Islet precursor cell (in vitro differentiated cells): ENCODE results near the gene CDC42BPG.

Source experiments
- DNase-seq: peaks from one replicate; pipeline ENCODE4 v3.0.0-alpha.2; 2018

The CDC42BPG gene

DNA sequence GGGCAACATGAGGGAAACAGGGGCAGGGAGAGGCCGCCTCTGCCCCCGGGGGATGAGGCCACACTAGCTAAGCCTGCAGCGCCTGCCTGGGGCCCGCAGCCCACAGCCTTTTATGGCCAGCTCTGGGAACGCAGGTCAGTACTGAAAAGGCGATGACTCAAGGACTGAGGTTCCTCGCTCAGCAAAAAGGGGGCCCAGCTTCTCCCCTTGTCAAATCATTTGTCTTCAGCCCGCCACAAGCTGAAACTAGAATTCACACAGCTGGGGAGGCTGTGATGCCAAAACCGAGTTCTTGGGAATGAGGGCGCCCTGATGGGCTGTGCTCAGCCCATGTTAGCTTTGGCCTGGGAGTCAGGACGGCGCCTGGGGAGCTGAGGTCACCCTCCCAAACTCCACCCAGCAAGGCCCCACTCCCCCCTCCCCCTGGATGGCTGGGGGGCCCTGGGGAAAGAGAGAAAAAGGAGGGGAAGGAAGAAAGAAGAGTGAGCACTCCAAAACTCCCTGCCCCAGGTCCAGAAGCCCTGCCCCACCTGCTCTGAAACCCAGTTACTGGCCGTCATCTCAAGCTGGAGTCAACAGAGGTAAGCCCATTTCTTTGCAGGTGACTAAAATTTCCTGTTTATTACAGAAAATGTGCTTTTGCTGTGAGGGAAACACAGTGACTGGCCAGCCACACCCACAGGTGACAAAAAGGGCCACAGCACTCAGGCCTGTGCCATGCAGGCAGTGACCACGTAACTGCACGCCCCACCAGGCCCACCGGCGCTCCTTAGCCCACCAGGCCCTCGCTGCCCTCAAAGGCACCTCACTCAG, 20.2 kb upstream of the CDC42BPG start:
- peak; percentile 82 for DNase-seq

DNA sequence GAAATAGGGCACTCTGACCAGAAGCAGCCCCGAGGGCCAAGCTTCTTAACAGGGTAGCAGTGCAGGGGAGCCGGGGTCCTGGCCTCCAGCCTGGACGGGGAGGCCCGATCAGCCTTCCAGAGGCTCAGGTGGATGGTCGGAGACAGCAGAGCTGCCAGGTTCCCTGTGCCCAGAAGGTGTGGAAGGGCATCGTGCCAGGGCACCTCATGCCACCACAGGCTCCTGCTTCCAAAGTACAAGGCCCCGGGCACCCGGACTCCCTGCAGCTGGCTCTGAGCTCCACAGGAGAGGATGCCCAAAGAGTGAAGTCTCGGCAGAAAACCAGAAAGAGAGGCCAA, 19.7 kb upstream of the CDC42BPG start:
- no peak for DNase-seq

DNA sequence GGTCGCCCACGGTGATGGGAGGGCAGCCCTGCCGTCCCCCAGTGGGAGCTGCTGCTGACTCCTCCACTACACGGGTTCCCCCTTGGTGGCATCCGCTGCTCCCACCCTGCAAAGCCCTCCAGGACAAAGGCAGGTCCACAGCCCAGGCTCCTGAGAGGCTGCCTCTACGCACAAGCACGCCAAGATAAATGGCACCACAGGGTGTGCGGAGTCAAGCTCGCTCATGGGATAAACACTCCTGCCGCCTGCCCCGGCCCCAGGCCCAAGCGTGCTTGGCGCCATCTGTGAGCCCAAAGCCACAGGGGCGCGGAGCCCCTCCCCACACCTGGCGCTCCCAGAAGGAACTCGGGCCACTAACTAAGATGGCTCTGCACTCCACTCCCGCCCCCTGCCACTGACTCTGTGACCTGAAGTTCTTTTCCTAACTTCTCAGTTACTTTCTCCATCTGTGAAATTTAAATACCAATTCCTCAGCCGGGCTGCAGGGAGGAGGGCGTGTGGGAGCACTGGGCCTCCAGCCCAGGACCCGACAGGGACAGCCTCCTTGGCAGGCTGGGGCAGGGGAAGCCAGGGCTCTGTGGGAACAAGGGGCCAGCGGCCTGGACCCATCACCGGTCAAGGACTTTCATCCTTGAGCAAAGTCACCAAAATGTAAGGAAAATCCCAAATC, 19.1 kb upstream of the CDC42BPG start:
- DNase-seq: no peak

DNA sequence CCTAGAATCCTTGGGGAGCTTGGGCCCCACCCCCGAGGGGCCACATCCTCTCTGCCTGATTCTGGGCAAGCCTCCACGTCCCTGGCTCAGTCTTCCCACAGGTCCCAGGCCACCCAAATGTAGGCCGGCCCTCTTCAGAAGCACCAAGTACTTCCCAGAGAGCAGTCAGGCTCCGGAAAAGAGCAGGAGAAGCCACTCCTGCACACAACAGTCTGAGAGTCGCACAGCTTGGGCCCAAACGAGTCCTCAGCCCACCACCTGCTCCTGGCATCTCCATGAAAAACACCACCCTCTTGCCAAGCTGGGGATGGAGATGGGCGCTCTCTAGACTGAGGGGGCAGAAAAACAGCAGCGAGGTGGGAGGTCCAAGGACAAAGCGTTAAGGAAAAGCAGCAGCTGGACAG, 18.5 kb upstream of the CDC42BPG start:
- no peak for DNase-seq

GRCh38 chr11:64861227-64861975, 16.9 kb upstream of the CDC42BPG start:
- DNase-seq: no peak

- DNase-seq: no peak
These were observed 15.3 kb upstream of the CDC42BPG start for GRCh38 chr11:64859542-64860414.

DNA sequence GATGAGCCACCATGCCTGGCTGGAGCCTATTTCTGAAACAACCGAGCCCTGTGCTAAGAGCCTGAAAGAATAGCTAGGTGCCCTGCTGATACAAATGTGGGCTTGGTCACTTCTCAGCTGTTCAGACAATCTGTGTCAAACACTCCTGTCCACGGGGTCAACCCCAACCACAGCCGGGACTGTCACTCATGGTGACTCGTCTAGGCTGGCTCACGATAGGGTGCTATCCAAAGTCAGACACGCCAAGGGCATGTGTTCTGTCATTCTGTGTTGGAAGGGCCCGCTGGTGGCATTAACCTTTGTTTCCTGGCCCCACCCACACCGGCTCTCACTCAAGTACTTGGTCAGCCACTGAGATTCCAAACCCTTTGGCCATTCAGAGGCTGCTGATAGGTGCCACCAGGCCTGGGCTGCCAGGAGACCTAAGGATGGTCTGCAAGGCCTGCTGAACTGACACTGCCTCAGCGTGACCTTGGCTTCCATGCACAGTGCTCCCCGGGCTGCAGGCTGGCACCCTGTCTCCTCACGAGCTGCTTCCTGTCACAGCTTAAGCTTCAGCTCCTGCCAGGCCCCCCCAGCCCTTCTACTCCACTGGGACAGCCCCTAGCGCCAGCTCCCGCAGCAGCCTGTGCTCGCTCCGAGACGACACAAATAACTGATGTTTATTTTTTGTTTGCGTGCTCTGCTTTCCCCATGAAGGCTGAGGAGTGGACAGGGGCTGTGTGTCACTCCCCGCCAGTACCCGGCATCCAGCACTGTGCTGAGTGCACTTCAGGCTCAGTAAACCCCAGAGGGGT, 14.2 kb upstream of the CDC42BPG start:
- no peak for DNase-seq

GRCh38 chr11:64857485-64857884, 13.0 kb upstream of the CDC42BPG start:
- no peak for DNase-seq

DNA sequence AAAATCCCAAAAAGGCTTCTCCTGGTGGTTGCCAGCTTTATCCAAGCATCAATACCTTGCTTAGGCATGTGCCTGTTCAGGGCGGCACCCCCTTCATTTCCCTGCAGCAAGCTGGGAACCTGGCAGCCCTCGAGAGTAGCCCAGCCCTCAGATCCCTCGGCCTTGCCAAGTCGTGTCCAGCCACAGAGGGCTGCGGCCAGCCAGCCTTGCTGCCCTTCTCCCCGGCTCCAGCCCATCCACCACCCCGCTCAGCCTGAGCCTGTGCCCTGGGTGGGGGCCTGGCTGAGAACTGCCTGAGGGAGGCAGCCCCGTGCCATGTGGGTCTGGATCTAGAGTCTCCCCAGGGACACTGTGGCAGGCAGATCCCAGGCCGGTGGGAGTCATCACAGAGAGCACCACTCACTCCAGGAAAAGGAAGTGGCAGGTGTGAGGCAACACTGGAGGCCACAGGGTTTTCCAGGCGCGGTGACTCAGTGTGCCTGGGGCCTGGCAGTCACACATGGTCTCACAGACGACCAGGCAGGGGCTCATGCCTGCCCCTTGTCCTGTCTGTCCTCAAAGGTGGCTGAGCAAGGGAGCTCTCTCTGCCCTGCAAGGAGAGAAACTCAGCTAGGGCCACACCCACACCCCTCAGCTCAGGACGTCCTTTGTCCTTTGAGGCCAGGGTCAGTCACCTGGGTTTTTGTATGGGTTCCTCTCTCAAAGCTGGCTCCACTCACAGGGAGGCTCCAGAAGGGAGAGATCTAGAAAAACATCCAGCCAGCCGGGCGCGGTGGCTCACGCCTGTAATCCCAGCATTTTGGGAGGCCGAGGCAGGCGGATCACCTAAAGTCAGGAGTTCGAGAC, 12.2 kb upstream of the CDC42BPG start:
- peak; percentile 96 for DNase-seq

DNA sequence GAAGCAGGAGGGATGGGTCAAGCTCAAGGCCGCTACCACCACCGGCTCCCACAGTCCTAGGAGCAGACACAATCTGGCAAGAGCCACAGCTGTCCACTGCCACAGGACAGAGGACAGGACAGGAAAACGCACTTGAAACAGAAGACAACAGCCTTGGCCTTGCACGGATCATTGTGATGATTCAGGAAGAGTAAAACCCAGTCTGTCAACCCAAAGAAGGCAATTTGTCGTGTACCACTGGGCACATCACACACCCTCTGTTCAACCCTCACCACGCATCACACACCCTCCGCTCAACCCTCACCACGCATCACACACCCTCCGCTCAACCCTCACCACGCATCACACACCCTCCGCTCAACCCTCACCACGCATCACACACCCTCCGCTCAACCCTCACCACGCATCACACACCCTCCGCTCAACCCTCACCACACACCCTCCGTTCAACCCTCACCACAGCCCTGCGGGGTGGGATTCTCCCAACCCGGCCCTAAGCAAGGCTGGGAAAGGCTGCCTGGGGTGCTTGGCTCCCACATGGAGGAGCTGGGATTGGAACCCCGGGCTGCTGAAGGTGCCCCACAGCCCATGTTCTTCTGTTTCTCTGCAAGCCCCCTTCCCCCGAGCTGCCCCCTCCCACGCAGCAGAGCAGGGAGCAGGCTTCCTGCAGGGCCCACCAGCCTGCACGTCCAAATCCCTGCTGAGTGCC, 11.3 kb upstream of the CDC42BPG start:
- DNase-seq: no peak

DNA sequence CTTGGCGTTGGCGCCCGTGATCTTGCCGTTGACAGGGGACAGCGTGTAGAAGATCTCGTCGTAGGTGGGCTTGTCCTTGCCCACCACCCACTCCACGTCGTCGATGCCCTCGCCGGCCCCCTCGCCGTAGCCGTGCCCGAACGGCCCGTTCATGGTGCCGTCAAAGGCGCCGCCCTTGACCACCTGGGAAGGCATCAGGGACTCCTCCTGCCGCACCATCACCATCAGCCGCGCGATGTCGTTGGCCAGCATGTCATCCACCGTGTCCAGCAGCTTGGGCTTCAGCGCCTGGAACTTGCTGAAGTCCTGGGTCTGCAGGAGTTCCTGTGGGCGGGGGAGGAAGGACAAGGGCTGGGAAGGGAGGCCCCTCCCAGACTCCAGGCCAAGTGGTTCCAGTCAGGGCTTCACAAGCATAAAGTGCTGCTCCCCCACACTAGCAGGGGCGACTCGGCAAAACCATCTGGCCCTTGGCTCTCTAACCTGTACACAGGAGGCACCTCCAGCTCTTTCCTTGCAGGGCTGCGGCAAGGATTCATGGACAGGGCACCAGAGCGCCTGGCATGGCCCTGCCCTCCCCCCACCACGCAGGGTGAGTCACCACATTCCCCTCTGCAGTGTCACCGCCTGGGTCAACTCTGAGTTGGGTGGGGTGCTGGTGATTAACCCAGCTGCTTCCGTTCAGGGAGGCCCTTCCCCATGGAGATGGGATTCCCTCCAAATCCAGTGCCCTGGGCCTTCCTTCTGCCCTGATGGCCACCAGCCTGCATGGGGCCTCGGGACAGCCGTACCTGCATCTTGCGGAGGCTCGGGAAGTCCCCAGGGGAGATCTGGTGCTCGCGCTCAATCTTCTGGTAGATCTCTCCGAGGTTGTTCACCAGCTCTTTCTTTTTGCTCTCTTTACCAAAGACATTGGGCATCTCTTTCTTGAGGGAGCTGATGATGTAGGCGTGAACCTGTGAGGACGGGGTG, 10.4 kb upstream of the CDC42BPG start:
- peak; percentile 96 for DNase-seq

GRCh38 chr11:64854157-64854533, 9.7 kb upstream of the CDC42BPG start:
- no peak for DNase-seq

DNA sequence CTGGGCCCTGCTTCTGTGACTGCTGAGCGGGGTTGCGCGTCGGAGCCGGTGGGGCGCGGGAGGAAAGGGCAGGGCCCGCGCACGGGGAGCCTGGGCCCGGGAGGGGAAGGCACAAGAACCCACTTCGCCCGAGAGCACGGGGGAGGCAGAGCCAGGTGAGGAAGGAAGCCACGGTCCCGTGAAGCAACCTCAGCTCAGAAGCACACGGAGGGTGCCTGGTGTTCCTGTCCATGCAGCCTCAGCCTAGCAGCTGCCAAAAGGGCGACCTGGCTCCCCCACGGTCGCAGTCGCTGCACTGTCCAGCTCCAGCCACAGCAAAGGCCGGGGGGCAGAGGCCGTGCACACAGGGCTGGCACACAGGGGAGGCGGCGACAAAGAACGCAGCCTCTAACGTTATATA, 9.3 kb upstream of the CDC42BPG start:
- no peak for DNase-seq

DNA sequence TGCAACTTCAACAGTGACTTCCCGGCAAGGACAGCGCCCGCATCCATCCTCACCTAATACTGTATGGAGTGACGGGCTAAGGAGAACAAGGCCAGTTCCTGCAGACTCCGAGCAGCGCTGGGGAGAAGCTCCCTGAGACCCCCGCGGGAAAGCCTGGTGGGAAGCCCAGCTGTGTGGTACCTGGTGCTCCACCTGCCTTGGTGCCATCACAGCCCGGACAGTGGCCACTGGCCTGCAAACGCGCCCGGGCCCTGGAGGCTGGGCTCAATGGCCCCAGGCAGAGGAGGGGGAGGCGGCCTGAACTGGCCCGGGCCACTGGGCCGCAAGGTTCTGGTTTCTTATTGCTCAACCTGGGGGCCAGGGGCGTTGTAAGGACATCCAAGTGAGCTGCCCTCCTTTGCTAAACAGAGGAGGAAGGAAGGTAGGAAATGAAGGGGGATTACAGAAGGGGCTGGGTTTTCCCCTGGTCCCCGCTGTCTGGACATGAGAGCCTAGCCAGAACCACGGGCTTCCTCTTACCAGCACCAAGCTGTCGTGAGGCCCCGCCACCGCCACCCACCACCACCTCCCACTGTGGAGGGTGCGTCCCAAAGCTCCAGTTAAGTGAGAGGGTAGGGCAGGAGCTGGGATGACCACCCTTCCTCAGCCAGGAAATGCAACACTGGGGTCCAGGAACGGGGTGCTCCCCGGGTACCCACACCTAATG, 8.5 kb upstream of the CDC42BPG start:
- no peak for DNase-seq

DNA sequence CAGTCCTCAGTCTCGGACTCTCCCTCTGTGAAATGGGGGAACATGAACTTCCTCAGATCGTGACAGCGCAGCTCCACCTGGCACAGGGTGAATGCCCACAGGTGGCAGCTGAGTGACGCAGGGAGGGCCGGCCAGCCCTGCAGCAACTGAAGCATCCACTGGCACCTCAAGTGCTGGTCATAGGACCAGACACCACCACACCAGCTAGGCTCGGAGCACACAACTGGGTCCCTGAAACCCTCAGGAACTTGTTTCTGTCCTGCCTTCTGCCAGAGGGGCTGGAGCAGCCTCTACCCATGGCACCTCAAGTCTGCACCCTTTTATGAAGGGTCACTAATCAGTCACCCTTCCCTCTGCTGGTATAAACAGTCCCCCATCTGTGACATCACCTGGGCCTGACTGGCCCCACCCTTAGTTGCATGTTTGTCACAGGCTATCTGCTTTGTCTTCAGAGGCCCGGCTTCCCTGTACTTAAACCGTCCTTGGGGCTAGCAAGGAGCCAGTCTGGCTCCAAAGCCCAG, 7.4 kb upstream of the CDC42BPG start:
- no peak for DNase-seq

DNA sequence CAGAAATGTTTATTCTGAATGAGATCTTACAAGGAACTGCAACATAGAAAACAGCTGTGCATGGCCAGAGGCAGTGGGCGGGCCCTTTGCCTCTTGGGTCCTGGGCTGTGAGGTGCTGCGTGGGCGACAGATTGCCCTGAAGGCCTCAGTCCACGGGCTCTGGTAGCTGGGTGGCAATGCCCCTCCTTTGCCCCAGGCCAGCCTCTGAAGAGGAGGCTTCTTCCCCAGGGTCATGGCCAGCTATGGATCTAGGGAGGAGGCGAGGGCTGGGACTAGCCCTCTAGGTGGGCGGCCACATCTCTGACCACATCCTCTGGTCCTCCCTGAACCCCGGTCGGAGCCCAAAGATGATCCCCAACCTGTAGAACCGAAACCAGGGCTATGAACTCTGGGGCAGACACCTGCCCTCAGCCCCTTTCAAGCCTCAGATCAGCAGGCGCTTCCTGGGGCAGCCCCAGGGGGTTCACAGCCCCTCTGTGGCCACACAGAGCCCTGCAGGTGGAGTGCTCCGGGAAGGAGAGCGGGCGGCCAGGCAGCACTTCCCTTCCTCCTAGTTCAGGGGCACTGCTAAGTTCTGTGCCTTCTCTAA, 6.6 kb upstream of the CDC42BPG start:
- DNase-seq: no peak

DNA sequence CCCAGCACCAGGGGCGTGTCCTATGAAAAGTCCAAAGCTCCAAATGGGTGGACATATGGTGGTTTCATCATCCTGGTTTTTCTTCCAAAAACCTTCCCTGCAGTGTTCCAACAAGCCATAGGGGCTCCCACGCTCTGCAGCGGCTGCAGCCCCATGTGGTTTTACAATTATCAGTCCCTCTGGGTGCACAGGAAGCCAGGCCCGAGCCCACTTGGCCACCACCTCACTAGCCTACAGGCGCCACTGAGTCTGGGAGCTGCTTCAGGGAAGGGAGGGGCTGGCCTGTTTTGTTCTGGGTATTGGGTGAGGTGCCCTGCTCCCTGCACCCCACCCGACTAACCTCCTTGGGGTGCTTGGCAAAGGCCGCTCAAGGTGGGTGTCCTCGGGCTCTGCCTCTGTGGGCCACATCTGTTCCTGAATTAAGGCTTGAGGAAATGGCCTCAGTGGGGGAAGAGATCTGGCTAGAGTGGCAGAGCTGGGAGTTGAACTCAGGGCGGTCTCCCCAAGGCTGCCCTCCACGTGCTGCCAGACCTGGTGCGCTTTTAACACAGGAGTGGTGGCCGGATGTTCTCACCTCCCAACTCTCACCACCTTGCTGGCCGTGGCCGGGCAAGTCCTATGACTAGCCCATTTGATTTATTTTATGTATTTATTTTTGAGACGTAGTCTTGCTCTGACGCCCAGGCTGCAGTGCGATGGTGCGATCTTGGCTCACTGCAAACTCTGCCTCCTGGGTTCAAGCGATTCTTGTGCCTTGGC, 5.3 kb upstream of the CDC42BPG start:
- no peak for DNase-seq
